Measurements from ENCODE around the gene NPEPL1.

The NPEPL1 gene

DNA sequence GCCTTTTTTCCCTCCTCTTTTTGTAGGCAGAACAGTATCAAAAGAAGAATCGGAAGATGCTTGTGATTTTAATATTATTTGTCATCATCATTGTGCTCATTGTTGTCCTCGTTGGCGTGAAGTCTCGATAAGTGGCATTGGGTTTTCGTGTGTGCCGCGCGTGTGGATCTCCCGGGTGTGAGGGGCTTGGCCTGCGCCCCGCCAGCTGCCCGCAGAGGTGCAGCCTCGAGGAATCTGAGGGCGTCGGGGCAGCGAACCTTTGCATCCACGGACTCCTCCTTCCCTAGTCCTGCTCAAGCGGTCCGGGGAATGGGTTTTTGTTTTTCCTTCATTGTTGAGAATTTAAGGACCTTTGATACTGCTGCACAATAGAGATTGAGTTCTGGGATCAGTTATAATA lies 16.4 kb upstream of the NPEPL1 start:
- DNase-seq (ENCODE audit: insufficient read length, low spot score), result no peak
- TF ChIP-seq PAX5 (IDR thresholded peaks at IDR 0.05; ENCODE audit: insufficient read depth, low read length, severe bottlenecking) (no peak), POLR2A (IDR thresholded peaks at IDR 0.05; ENCODE audit: low read depth, low read length) (no peak), POU2F2 (IDR thresholded peaks at IDR 0.05; ENCODE audit: low read depth, low read length) (no peak), TAF1 (IDR thresholded peaks at IDR 0.05; ENCODE audit: low read depth, low read length) (no peak), SPI1 (IDR thresholded peaks at IDR 0.05; ENCODE audit: low read depth, low read length) (no peak), POLR2AphosphoS5 (IDR thresholded peaks at IDR 0.05; ENCODE audit: low read depth, low read length) (no peak)
- FAIRE-seq, result no peak

DNA sequence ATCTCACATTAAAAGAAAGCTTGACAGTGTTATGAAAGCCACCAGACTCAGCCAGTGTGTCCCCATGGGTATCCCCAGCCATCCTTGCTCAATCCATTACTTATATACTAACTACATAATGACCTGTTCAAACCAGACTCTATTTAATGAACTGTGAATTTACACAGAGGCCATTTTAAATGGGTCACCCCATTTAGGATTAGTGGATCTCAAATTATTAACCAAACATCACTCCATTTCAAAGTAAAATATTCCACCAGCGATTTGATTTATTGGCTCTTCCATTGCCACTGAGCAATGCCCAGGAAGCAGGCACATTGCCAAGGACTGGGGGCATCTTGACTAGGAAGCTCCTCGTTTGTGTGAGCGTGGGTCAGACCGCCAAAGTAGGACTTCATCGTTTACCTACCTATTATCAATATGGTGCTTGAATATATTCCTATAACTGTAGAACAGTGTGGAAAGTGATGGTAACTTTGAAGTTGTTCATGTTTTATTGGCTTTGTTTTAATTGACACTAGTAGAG lies 15.5 kb upstream of the NPEPL1 start:
- no peak for TF ChIP-seq SPI1 (IDR thresholded peaks at IDR 0.05; ENCODE audit: low read depth, low read length)
- TF ChIP-seq PAX5 (IDR thresholded peaks at IDR 0.05; ENCODE audit: insufficient read depth, low read length, severe bottlenecking), result no peak
- TF ChIP-seq POU2F2 (IDR thresholded peaks at IDR 0.05; ENCODE audit: low read depth, low read length), result no peak
- TF ChIP-seq TAF1 (IDR thresholded peaks at IDR 0.05; ENCODE audit: low read depth, low read length), result no peak
- TF ChIP-seq POLR2A (IDR thresholded peaks at IDR 0.05; ENCODE audit: low read depth, low read length), result no peak
- no peak for TF ChIP-seq POLR2AphosphoS5 (IDR thresholded peaks at IDR 0.05; ENCODE audit: low read depth, low read length)
- DNase-seq (ENCODE audit: insufficient read length, low spot score), result no peak
- FAIRE-seq, result no peak

DNA sequence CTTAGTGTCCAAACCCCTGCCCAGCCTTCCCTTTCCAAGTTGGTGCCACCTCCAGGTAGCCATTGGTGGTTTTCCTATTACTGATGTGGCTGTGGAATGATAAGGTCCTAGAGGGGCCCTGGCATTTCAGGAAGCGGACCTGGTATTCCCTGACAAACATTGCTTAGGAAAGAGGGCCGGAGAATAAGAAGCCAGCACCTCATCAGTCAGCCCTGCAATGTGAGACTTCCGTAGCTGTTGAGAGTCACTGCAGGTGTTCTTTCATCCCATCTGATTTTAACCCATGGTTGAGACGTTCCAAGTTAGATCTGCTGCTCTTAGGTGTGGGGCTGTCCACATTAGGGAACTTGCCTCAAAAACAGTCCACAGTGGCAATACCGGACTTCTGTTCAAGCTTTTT lies 14.8 kb upstream of the NPEPL1 start:
- FAIRE-seq (no peak), DNase-seq (ENCODE audit: insufficient read length, low spot score) (no peak)
- TF ChIP-seq POLR2AphosphoS5 (IDR thresholded peaks at IDR 0.05; ENCODE audit: low read depth, low read length), result no peak
- TF ChIP-seq TAF1 (IDR thresholded peaks at IDR 0.05; ENCODE audit: low read depth, low read length), result no peak
- TF ChIP-seq POLR2A (IDR thresholded peaks at IDR 0.05; ENCODE audit: low read depth, low read length), result no peak
- TF ChIP-seq SPI1 (IDR thresholded peaks at IDR 0.05; ENCODE audit: low read depth, low read length), result no peak
- no peak for TF ChIP-seq POU2F2 (IDR thresholded peaks at IDR 0.05; ENCODE audit: low read depth, low read length)
- TF ChIP-seq PAX5 (IDR thresholded peaks at IDR 0.05; ENCODE audit: insufficient read depth, low read length, severe bottlenecking), result no peak

DNA sequence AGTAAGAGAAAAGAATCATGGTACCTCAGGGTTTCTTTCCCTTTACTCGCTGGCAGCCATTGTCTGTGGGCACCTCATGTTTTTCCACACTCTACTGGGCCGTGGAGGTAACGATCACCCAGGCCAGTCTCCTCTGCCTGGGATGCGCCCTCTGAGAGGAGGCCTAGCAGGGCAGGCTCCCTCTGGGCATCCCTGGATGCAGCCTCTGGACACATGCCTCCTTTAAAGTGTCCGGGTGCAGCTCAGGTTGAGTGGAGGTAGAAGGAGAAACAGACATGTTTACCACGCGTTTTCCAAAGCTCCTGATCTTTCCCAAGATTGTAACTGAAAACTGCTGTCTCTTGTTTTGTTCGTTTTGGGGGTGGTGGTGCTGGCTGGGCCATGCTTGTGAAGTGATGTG lies 13.8 kb upstream of the NPEPL1 start:
- no peak for FAIRE-seq
- TF ChIP-seq SPI1 (IDR thresholded peaks at IDR 0.05; ENCODE audit: low read depth, low read length), result no peak
- DNase-seq (ENCODE audit: insufficient read length, low spot score), result no peak

DNA sequence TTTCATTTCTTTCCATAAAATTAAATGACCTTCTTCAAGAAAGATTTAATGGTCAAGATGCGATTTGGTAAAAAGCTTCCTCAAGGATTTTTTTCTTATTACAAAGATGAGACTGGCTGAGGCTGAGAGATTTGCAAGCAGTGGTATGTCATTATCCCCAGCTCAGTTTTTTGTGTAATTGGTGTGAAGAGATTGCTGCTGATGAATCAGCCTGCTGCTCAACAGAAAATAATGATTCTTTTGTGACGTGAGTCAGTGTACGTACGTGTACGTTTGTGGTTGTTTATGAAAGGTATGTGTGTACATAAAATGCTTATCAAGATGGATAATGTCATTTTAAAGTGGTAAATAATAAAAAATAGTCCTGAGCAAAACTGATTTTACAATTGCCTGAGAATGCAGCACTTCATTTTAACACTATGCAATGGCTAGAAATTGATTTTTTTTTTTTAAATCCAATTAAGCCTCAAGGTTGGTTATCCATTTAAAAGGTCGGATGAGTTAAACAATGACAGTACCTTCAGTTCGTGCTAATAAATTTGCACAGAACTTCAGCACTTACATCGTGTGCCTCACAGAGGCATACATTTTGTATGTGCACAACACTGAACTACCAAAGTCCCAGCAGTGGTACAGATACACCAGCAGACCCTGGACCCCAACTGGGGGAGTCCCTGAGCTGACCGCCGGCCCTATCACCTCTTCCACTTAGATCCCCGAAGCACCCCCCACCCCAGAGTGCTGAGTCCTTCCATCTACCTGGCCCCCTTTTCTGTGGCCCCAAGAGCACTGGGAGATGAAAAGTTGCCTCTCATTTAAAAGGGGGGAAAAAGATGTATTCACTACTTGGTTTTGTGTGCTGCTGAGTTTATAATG lies 9.7 kb upstream of the NPEPL1 start:
- DNase-seq (ENCODE audit: insufficient read length, low spot score) (no peak), FAIRE-seq (no peak)
- TF ChIP-seq POU2F2 (IDR thresholded peaks at IDR 0.05; ENCODE audit: low read depth, low read length), result no peak
- TF ChIP-seq TAF1 (IDR thresholded peaks at IDR 0.05; ENCODE audit: low read depth, low read length), result no peak
- TF ChIP-seq SPI1 (IDR thresholded peaks at IDR 0.05; ENCODE audit: low read depth, low read length), result no peak
- no peak for TF ChIP-seq POLR2A (IDR thresholded peaks at IDR 0.05; ENCODE audit: low read depth, low read length)
- TF ChIP-seq POLR2AphosphoS5 (IDR thresholded peaks at IDR 0.05; ENCODE audit: low read depth, low read length), result no peak
- TF ChIP-seq PAX5 (IDR thresholded peaks at IDR 0.05; ENCODE audit: insufficient read depth, low read length, severe bottlenecking), result no peak

DNA sequence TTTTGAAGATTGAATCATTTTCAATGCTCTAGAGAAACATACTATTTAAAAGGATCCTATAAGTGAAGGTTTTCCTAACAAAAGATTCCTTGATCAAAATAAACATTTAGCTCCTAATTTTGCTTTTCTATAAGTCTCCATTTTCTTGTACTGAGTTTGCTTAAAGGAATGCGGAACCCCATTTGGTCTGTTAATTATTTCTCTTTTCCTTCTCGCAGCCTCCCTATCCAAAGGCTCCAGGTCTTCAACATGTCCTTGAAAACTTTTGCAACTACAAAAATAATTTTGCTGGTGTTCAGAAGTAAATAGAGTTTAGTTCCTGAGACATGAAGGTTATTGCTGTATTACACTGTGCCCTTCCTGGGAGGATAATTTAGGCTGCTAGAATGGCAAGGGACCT lies 8.3 kb upstream of the NPEPL1 start:
- DNase-seq (ENCODE audit: insufficient read length, low spot score) (no peak), FAIRE-seq (no peak)
- TF ChIP-seq PAX5 (IDR thresholded peaks at IDR 0.05; ENCODE audit: insufficient read depth, low read length, severe bottlenecking) (no peak), POLR2AphosphoS5 (IDR thresholded peaks at IDR 0.05; ENCODE audit: low read depth, low read length) (no peak), POU2F2 (IDR thresholded peaks at IDR 0.05; ENCODE audit: low read depth, low read length) (no peak), SPI1 (IDR thresholded peaks at IDR 0.05; ENCODE audit: low read depth, low read length) (no peak), TAF1 (IDR thresholded peaks at IDR 0.05; ENCODE audit: low read depth, low read length) (no peak), POLR2A (IDR thresholded peaks at IDR 0.05; ENCODE audit: low read depth, low read length) (no peak)

DNA sequence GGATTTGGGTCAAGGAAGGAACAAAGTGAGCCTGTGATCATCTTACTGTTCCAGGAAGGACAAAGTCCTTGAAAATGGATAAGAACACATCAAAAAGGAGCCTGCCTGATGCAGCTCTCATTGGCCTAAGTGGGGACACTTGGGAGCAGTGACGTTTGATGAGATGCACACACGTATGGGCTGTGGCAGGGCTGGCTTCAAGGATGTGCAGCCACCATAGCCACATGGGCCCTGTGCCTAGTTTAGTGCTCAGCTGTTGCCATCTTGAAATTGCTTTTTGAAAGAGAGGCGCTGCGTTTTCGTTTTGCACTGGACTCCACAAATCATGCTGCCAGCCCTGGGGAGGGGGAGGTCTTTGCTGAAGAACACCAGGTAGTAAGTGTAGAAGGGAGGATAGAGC lies 6.6 kb upstream of the NPEPL1 start:
- no peak for FAIRE-seq
- DNase-seq (ENCODE audit: insufficient read length, low spot score), result no peak
- TF ChIP-seq POLR2AphosphoS5 (IDR thresholded peaks at IDR 0.05; ENCODE audit: low read depth, low read length), result no peak
- no peak for TF ChIP-seq POLR2A (IDR thresholded peaks at IDR 0.05; ENCODE audit: low read depth, low read length)
- no peak for TF ChIP-seq PAX5 (IDR thresholded peaks at IDR 0.05; ENCODE audit: insufficient read depth, low read length, severe bottlenecking)
- no peak for TF ChIP-seq TAF1 (IDR thresholded peaks at IDR 0.05; ENCODE audit: low read depth, low read length)
- no peak for TF ChIP-seq POU2F2 (IDR thresholded peaks at IDR 0.05; ENCODE audit: low read depth, low read length)
- TF ChIP-seq SPI1 (IDR thresholded peaks at IDR 0.05; ENCODE audit: low read depth, low read length), result no peak

DNA sequence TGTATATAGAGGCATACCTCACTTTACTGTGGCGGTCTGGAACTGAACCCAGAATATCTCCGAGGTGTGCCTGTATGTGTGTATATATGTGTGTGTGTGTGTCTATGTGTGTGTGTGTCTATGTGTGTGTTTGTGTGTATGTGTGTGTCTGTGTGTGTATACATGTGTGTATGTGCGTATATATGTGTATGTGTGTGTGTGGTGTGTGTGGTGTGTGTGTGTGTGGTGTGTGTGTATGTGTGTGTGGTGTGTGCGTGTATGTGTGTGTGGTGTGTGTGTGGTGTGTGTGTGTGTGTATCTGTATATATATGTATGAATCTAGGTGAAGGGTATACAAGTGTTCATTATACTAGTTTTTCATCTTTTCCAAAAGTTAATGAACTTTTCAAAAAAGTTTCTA lies 4.2 kb upstream of the NPEPL1 start:
- FAIRE-seq, result peak; percentile 83

DNA sequence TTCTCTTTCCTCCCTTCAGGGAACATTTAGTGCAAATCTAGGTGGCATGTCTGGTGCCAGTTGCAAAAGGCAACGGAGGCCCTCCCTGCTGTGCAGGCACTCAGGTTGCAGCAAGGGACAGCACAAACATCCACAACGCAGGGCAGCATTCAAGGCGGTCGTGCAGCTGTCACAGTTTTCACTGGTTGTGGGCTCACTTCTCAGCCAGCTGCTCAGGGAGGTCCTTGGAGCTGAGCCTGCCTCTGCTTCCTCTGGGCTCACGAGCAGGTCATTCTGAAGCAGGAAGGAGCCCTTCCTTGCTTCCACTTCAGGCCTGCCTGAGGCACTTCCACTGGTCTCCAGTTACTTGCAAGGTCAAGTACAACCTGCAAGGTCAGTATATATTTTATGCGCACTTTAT lies 3.8 kb upstream of the NPEPL1 start:
- DNase-seq (ENCODE audit: insufficient read length, low spot score), result no peak

More for the DNA sequence above, 4.2 kb upstream of the NPEPL1 start:
- DNase-seq (ENCODE audit: insufficient read length, low spot score), result no peak
- TF ChIP-seq TAF1 (IDR thresholded peaks at IDR 0.05; ENCODE audit: low read depth, low read length) (no peak), PAX5 (IDR thresholded peaks at IDR 0.05; ENCODE audit: insufficient read depth, low read length, severe bottlenecking) (no peak), SPI1 (IDR thresholded peaks at IDR 0.05; ENCODE audit: low read depth, low read length) (no peak), POU2F2 (IDR thresholded peaks at IDR 0.05; ENCODE audit: low read depth, low read length) (no peak), POLR2AphosphoS5 (IDR thresholded peaks at IDR 0.05; ENCODE audit: low read depth, low read length) (no peak)

More for the DNA sequence above, 3.8 kb upstream of the NPEPL1 start:
- no peak for FAIRE-seq
- no peak for TF ChIP-seq TAF1 (IDR thresholded peaks at IDR 0.05; ENCODE audit: low read depth, low read length)
- no peak for TF ChIP-seq POLR2A (IDR thresholded peaks at IDR 0.05; ENCODE audit: low read depth, low read length)
- no peak for TF ChIP-seq SPI1 (IDR thresholded peaks at IDR 0.05; ENCODE audit: low read depth, low read length)
- TF ChIP-seq POLR2AphosphoS5 (IDR thresholded peaks at IDR 0.05; ENCODE audit: low read depth, low read length), result no peak
- TF ChIP-seq PAX5 (IDR thresholded peaks at IDR 0.05; ENCODE audit: insufficient read depth, low read length, severe bottlenecking), result no peak
- no peak for TF ChIP-seq POU2F2 (IDR thresholded peaks at IDR 0.05; ENCODE audit: low read depth, low read length)

All from GM12891 (cell line).